Fibroblast of mammary gland (primary cell): ENCODE data around the gene OXA1L.
"Not testable (repeated sequence)": the region's sequence is repeated elsewhere in the genome, so short reads cannot be mapped to it uniquely, and the experiment has no call there.

Experiments used
- DNase-seq: peaks from one replicate; pipeline ENCODE4 v3.0.0-alpha.2; 2010; ENCODE audit warnings: low read depth
- H3K4me3 ChIP-seq: 2 replicates; pipeline ENCODE4 v1.5.1; 2011; ENCODE audit warnings: low read depth, mild to moderate bottlenecking, low read length, moderate library complexity; ENCODE audit not compliant: control insufficient read depth
- TF ChIP-seq, protein P1 (sequence below): conservative IDR thresholded peaks from 2 replicates; pipeline ENCODE4 v1.5.1; 2011; ENCODE audit warnings: low read depth, low read length, inconsistent platforms; ENCODE audit not compliant: control insufficient read depth, insufficient read depth

Gene OXA1L

DNA sequence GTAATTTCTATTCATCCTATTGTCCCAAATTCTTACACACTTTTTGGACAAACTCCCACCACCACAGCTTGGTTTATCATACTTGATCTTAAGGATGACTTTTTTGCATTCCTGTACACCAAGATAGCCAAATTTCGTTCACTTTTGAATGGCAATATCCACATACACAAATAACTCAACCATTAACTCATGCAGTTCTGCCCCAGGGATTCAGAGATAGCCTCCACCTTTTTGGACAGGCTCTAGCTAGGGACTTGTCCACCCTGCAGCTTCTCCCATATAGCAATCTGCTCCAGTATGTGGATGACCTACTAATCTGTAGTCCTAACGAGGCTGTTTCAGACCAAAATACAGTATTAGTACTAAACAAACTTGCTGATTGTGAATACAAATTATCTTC lies 32.7 kb upstream of the OXA1L start:
- H3K4me3 ChIP-seq: no peak overlapping the region

DNA sequence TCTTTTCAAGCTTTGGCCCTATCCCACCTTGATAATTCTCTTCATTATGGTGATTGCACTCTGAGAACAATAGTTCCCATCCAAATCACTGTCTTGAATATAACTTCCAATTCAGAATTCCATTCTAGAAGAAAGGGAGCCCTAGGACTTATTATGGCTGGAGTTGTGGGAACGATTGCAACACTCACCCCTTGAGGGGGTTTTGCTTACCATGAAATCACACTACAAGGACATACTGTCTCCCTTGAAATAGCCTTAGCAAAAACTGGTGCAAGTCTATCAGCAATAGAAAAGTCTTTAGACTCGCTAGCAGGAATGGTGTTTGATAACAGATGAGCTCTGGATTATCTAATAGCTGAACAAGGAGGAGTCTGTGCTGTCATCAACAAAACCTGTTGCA lies 31.4 kb upstream of the OXA1L start:
- no peak for DNase-seq
- TF ChIP-seq, protein P1, sequence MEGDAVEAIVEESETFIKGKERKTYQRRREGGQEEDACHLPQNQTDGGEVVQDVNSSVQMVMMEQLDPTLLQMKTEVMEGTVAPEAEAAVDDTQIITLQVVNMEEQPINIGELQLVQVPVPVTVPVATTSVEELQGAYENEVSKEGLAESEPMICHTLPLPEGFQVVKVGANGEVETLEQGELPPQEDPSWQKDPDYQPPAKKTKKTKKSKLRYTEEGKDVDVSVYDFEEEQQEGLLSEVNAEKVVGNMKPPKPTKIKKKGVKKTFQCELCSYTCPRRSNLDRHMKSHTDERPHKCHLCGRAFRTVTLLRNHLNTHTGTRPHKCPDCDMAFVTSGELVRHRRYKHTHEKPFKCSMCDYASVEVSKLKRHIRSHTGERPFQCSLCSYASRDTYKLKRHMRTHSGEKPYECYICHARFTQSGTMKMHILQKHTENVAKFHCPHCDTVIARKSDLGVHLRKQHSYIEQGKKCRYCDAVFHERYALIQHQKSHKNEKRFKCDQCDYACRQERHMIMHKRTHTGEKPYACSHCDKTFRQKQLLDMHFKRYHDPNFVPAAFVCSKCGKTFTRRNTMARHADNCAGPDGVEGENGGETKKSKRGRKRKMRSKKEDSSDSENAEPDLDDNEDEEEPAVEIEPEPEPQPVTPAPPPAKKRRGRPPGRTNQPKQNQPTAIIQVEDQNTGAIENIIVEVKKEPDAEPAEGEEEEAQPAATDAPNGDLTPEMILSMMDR: no peak
- H3K4me3 ChIP-seq: no peak overlapping the region

More for the DNA sequence above, 32.7 kb upstream of the OXA1L start:
- no peak for DNase-seq
- TF ChIP-seq, protein P1: no peak

DNA sequence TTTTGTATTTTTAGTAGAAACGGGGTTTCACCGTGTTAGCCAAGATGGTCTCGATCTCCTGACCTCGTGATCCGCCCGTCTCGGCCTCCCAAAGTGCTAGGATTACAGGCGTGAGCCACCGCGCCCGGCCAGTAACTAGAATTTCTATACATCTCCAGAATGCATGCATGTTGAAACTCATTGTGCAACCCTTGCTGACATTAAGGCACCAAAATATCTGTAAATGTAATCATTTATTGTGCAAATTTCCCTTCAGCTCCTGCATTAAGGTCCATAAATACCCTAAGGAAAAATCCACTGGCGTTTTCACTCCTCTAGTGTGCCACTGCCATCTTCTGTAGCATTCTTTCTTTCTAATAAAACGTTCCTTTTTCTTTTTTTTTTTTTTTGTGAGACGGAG lies 30.1 kb upstream of the OXA1L start:
- not testable (repeated sequence) for H3K4me3 ChIP-seq, DNase-seq

DNA sequence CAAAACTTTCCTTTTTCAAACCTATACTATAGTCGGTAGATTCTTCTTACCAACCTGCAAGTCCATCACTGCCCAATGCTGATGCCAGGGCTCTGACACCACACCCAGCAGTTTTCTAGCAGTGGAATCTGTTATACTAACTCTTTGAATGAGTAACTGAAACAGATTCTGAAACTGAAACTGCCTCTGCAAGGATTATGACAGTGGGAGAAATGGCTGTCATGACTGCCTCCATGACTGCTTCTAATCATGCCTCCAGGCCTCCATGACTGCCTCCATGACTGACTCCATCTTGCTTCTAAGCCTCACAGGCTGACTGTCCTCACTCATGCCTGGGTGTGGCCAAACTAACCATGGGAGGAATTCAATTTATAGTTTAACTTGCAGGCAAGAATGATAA lies 29.4 kb upstream of the OXA1L start:
- DNase-seq: no peak
- H3K4me3 ChIP-seq: no peak overlapping the region
- TF ChIP-seq, protein P1: no peak

DNA sequence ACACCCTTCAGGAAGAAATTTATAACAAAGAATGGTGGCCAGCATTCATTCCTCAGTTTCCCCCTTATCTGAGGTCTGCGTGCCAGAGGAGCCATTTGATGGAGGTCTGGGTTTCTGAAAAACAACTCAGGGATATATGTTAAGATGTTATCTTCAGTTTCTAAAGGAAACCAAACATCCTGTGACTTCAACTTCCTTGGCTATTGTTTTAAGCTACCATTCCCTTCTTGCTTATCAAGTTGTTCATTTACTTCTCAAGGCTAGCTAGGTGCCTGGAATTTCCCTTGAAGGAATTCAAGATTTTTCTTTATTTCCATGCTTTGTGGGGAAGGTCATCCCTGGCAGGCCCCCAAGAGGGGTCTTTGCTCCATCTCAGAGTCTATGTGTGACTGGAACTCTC lies 27.1 kb upstream of the OXA1L start:
- TF ChIP-seq, protein P1: no peak
- no peak overlapping the region for H3K4me3 ChIP-seq
- no peak for DNase-seq

DNA sequence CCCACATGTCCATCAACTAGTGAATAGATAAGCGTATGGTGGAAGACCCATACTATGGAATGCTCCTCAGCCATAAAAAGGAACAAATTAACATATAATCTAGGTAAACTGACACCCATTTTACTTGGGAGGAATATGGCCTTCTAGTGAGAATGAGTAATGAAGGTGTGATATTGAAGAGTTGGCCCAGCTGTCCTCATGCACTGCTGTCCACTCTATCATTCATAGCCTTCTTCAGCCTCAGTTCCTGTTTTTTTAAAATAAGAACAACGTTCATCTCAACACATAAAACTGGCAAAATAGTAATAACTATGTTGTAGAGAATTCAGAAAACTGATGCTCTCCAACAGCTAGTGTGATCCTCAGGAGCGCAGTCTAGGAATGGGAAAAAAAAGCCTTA lies 26.5 kb upstream of the OXA1L start:
- no peak overlapping the region for H3K4me3 ChIP-seq
- TF ChIP-seq, protein P1: no peak
- no peak for DNase-seq

DNA sequence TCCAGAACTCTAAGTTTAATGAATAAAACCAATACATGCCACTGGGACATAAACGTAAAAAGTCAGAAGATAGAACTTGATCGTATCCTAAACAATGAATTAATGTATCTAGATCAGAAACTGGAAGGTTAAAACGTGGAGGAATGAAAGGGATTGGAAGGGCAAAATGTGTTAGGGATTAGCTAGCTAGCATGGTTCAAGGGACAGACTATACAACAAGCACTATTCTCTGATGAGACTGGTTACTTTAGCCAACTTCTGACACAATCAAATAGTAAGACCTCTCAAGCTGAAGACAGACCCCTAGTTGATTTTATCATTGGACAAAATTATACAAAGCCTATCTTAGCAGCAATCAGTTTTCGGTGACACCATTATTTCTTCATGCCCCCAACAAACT lies 18.7 kb upstream of the OXA1L start:
- TF ChIP-seq, protein P1: no peak
- DNase-seq: no peak
- no peak overlapping the region for H3K4me3 ChIP-seq

DNA sequence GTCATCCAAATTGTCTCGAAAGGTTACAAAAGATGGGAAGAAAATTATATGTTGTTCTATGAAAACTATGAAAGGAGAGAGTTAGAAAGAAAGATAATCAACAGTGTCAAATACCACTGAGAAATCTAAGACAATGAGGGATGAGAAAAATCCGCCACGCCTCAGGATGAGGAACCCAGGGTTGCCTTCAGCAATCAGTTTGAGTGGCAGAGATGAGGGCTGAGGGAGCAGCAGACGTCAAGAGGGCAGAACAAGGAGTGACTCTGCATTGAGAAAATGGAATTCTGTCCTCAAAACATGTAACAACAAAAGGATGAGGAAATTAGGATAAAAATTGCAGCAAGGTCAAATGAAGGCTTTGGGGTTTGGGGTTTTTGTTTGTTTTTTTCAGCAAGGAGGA lies 18.3 kb upstream of the OXA1L start:
- TF ChIP-seq, protein P1: no peak
- DNase-seq: no peak
- no peak overlapping the region for H3K4me3 ChIP-seq
